HCT116 (cell line): ENCODE measurements around the gene ABHD14A.

ENCODE experiments used
- EGR1 ChIP-seq: IDR thresholded peaks from 2 replicates; pipeline ENCODE4 v1.6.1; 2012; ENCODE audit warnings: low read depth
- EZH2 ChIP-seq: fragments of 200-600 bp; sonication (generic); IDR thresholded peaks from 2 replicates; pipeline ENCODE4 v1.6.1; 2017; ENCODE audit warnings: antibody characterized with exemption, mixed run types
- EZH2phosphoT487 ChIP-seq: fragments of 200-600 bp; IDR thresholded peaks from 2 replicates; pipeline ENCODE4 v1.6.1; 2018; ENCODE audit warnings: antibody characterized with exemption, borderline replicate concordance
- POLR2AphosphoS5 ChIP-seq: IDR thresholded peaks from 2 replicates; pipeline ENCODE4 v1.6.1; 2011; ENCODE audit warnings: mild to moderate bottlenecking, low read depth, low read length, moderate library complexity
- SIN3A ChIP-seq: IDR thresholded peaks from 2 replicates; pipeline ENCODE4 v1.6.1; 2012; ENCODE audit warnings: low read depth
- YY1 ChIP-seq: IDR thresholded peaks from 2 replicates; pipeline ENCODE4 v1.6.1; 2011; ENCODE audit warnings: low read length, low read depth, moderate library complexity, mild to moderate bottlenecking; ENCODE audit not compliant: insufficient replicate concordance; ENCODE audit errors: extremely low read depth
- TF ChIP-seq, protein P1 (sequence below), 3 experiments: fragments of 200-600 bp in 1 of 3; sonication (generic) in 1 of 3; IDR thresholded peaks in 2 of 3; conservative IDR thresholded peaks in 1 of 3; 2 replicates each; pipeline ENCODE4 v1.5.1; 2012 to 2017; ENCODE audit warnings: low read depth in 2 of 3, low read length in 2 of 3, antibody characterized with exemption in 1 of 3, borderline replicate concordance in 1 of 3, control low read depth in 1 of 3, mild to moderate bottlenecking in 1 of 3, mixed read lengths in 1 of 3, mixed run types in 1 of 3, moderate library complexity in 1 of 3; ENCODE audit not compliant: insufficient read depth in 1 of 3
- TF ChIP-seq, protein P2 (sequence below): IDR thresholded peaks from 2 replicates; pipeline ENCODE4 v1.6.1; 2012; ENCODE audit warnings: low read depth

DNA sequence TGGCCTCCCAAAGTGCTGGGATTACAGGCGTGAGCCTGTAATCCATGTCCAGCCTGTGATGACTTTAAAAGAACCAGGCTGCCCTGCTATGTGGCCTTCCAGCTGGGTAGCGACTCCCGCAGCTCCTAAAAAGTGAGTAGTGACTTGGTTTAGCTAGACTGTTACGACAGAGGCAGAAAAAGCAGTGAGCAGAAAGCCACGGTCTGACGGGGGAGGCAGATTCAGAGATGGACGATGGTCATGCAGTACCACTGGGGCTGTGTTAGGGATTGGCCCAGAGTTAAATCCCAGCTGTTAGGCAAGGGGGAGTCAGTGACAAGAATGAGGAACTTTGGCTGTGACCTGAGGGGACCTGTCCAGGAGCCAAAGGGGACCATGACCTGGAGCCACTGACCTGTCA, 23.9 kb downstream of the ABHD14A start:
- TF ChIP-seq, protein P1, sequence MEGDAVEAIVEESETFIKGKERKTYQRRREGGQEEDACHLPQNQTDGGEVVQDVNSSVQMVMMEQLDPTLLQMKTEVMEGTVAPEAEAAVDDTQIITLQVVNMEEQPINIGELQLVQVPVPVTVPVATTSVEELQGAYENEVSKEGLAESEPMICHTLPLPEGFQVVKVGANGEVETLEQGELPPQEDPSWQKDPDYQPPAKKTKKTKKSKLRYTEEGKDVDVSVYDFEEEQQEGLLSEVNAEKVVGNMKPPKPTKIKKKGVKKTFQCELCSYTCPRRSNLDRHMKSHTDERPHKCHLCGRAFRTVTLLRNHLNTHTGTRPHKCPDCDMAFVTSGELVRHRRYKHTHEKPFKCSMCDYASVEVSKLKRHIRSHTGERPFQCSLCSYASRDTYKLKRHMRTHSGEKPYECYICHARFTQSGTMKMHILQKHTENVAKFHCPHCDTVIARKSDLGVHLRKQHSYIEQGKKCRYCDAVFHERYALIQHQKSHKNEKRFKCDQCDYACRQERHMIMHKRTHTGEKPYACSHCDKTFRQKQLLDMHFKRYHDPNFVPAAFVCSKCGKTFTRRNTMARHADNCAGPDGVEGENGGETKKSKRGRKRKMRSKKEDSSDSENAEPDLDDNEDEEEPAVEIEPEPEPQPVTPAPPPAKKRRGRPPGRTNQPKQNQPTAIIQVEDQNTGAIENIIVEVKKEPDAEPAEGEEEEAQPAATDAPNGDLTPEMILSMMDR (IDR thresholded peaks at IDR 0.05 in 2 of 3, conservative IDR thresholded peaks at IDR 0.05 in 1 of 3; ENCODE audit: borderline replicate concordance in 1 of 3, insufficient read depth in 1 of 3, low read depth in 2 of 3, low read length in 2 of 3): no peak
- TF ChIP-seq EZH2 (no peak), SIN3A (no peak), EZH2phosphoT487 (no peak), YY1 (no peak), POLR2AphosphoS5 (no peak), EGR1 (no peak)
- TF ChIP-seq, protein P2, sequence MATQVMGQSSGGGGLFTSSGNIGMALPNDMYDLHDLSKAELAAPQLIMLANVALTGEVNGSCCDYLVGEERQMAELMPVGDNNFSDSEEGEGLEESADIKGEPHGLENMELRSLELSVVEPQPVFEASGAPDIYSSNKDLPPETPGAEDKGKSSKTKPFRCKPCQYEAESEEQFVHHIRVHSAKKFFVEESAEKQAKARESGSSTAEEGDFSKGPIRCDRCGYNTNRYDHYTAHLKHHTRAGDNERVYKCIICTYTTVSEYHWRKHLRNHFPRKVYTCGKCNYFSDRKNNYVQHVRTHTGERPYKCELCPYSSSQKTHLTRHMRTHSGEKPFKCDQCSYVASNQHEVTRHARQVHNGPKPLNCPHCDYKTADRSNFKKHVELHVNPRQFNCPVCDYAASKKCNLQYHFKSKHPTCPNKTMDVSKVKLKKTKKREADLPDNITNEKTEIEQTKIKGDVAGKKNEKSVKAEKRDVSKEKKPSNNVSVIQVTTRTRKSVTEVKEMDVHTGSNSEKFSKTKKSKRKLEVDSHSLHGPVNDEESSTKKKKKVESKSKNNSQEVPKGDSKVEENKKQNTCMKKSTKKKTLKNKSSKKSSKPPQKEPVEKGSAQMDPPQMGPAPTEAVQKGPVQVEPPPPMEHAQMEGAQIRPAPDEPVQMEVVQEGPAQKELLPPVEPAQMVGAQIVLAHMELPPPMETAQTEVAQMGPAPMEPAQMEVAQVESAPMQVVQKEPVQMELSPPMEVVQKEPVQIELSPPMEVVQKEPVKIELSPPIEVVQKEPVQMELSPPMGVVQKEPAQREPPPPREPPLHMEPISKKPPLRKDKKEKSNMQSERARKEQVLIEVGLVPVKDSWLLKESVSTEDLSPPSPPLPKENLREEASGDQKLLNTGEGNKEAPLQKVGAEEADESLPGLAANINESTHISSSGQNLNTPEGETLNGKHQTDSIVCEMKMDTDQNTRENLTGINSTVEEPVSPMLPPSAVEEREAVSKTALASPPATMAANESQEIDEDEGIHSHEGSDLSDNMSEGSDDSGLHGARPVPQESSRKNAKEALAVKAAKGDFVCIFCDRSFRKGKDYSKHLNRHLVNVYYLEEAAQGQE: no peak
